ENCODE data around the gene KLF15. TPM values are rescaled to one million over a fixed set of nuclear protein-coding genes. Genes with fewer than 3 reads are reported as not detected.

Gene KLF15
- polyA plus RNA-seq, 2 donors, result 5.0 to 8.2 TPM

GRCh38 chr3:126373682-126374601 is 16.7 kb upstream of the KLF15 start:
- Histone ChIP-seq H3K4me1 (ENCODE audit: control insufficient read depth in 2 of 2, insufficient read depth in 2 of 2, low read length in 1 of 2) (peaks cover 0 to 2% of the 10 kb centered on the region in 2 donors), H3K27ac (ENCODE audit: low read depth in 2 of 2, low read length in 1 of 2) (no peak overlapping the region), H3K9me3 (ENCODE audit: control insufficient read depth in 2 of 2, insufficient read depth in 1 of 2, low read depth in 1 of 2, low read length in 1 of 2) (peaks cover 0 to 2% of the 10 kb centered on the region in 2 donors), H3K36me3 (ENCODE audit: control insufficient read depth in 2 of 2, insufficient read depth in 2 of 2, low read length in 1 of 2) (no peaks in the 10 kb centered on the region), H3K4me3 (ENCODE audit: low read depth in 1 of 2, low read length in 2 of 2) (no peak overlapping the region), H3K27me3 (ENCODE audit: control insufficient read depth in 1 of 2, insufficient read depth in 2 of 2, low read length in 2 of 2) (no peaks in the 10 kb centered on the region)
- 78 to 79% methylated on average over 21 of the region's 21 CpGs for WGBS, 2 donors

GRCh38 chr3:126373146-126373613 is 16.0 kb upstream of the KLF15 start:
- whole genome bisulfite sequencing, 2 donors, result 88 to 96% methylated on average over 4 of the region's 4 CpGs
- no peak overlapping the region for H3K27ac ChIP-seq (ENCODE audit: low read depth in 2 of 2, low read length in 1 of 2)
- peaks cover 0 to 2% of the 10 kb centered on the region in 2 donors for H3K4me1 ChIP-seq (ENCODE audit: control insufficient read depth in 2 of 2, insufficient read depth in 2 of 2, low read length in 1 of 2)
- H3K36me3 ChIP-seq (ENCODE audit: control insufficient read depth in 2 of 2, insufficient read depth in 2 of 2, low read length in 1 of 2), result no peaks in the 10 kb centered on the region
- no peaks in the 10 kb centered on the region for H3K9me3 ChIP-seq (ENCODE audit: control insufficient read depth in 2 of 2, insufficient read depth in 1 of 2, low read depth in 1 of 2, low read length in 1 of 2)
- H3K4me3 ChIP-seq (ENCODE audit: low read depth in 1 of 2, low read length in 2 of 2), result no peak overlapping the region
- no peaks in the 10 kb centered on the region for H3K27me3 ChIP-seq (ENCODE audit: control insufficient read depth in 1 of 2, insufficient read depth in 2 of 2, low read length in 2 of 2)

GRCh38 chr3:126372413-126373145 is 15.4 kb upstream of the KLF15 start:
- Histone ChIP-seq H3K36me3 (ENCODE audit: control insufficient read depth in 2 of 2, insufficient read depth in 2 of 2, low read length in 1 of 2) (no peaks in the 10 kb centered on the region), H3K4me3 (ENCODE audit: low read depth in 1 of 2, low read length in 2 of 2) (no peak overlapping the region), H3K9me3 (ENCODE audit: control insufficient read depth in 2 of 2, insufficient read depth in 1 of 2, low read depth in 1 of 2, low read length in 1 of 2) (no peaks in the 10 kb centered on the region), H3K27me3 (ENCODE audit: control insufficient read depth in 1 of 2, insufficient read depth in 2 of 2, low read length in 2 of 2) (no peaks in the 10 kb centered on the region), H3K27ac (ENCODE audit: low read depth in 2 of 2, low read length in 1 of 2) (no peak overlapping the region), H3K4me1 (ENCODE audit: control insufficient read depth in 2 of 2, insufficient read depth in 2 of 2, low read length in 1 of 2) (peaks cover 0 to 2% of the 10 kb centered on the region in 2 donors)
- WGBS, 2 donors, result 86 to 88% methylated on average over 12 of the region's 12 CpGs

- H3K4me1 ChIP-seq (ENCODE audit: control insufficient read depth in 2 of 2, insufficient read depth in 2 of 2, low read length in 1 of 2), result peaks cover 0 to 2% of the 10 kb centered on the region in 2 donors
- WGBS, 2 donors, result 83 to 85% methylated on average over 22 of the region's 22 CpGs
- no peaks in the 10 kb centered on the region for H3K9me3 ChIP-seq (ENCODE audit: control insufficient read depth in 2 of 2, insufficient read depth in 1 of 2, low read depth in 1 of 2, low read length in 1 of 2)
- no peak overlapping the region for H3K27ac ChIP-seq (ENCODE audit: low read depth in 2 of 2, low read length in 1 of 2)
- no peak overlapping the region for H3K4me3 ChIP-seq (ENCODE audit: low read depth in 1 of 2, low read length in 2 of 2)
- no peaks in the 10 kb centered on the region for H3K27me3 ChIP-seq (ENCODE audit: control insufficient read depth in 1 of 2, insufficient read depth in 2 of 2, low read length in 2 of 2)
- no peaks in the 10 kb centered on the region for H3K36me3 ChIP-seq (ENCODE audit: control insufficient read depth in 2 of 2, insufficient read depth in 2 of 2, low read length in 1 of 2)
These were observed 14.0 kb upstream of the KLF15 start for GRCh38 chr3:126371096-126371705.

GRCh38 chr3:126370606-126371005 is 13.4 kb upstream of the KLF15 start:
- Histone ChIP-seq H3K9me3 (ENCODE audit: control insufficient read depth in 2 of 2, insufficient read depth in 1 of 2, low read depth in 1 of 2, low read length in 1 of 2) (no peaks in the 10 kb centered on the region), H3K4me1 (ENCODE audit: control insufficient read depth in 2 of 2, insufficient read depth in 2 of 2, low read length in 1 of 2) (no peaks in the 10 kb centered on the region), H3K27ac (ENCODE audit: low read depth in 2 of 2, low read length in 1 of 2) (no peak overlapping the region), H3K4me3 (ENCODE audit: low read depth in 1 of 2, low read length in 2 of 2) (no peak overlapping the region), H3K36me3 (ENCODE audit: control insufficient read depth in 2 of 2, insufficient read depth in 2 of 2, low read length in 1 of 2) (no peaks in the 10 kb centered on the region), H3K27me3 (ENCODE audit: control insufficient read depth in 1 of 2, insufficient read depth in 2 of 2, low read length in 2 of 2) (no peaks in the 10 kb centered on the region)
- WGBS, 2 donors, result 89 to 91% methylated on average over 6 to 7 of the region's 7 CpGs

- 66 to 77% methylated on average over 4 of the region's 4 CpGs for WGBS, 2 donors
- H3K27ac ChIP-seq (ENCODE audit: low read depth in 2 of 2, low read length in 1 of 2), result no peak overlapping the region
- no peaks in the 10 kb centered on the region for H3K27me3 ChIP-seq (ENCODE audit: control insufficient read depth in 1 of 2, insufficient read depth in 2 of 2, low read length in 2 of 2)
- H3K36me3 ChIP-seq (ENCODE audit: control insufficient read depth in 2 of 2, insufficient read depth in 2 of 2, low read length in 1 of 2), result no peaks in the 10 kb centered on the region
- no peaks in the 10 kb centered on the region for H3K9me3 ChIP-seq (ENCODE audit: control insufficient read depth in 2 of 2, insufficient read depth in 1 of 2, low read depth in 1 of 2, low read length in 1 of 2)
- no peak overlapping the region for H3K4me3 ChIP-seq (ENCODE audit: low read depth in 1 of 2, low read length in 2 of 2)
- no peaks in the 10 kb centered on the region for H3K4me1 ChIP-seq (ENCODE audit: control insufficient read depth in 2 of 2, insufficient read depth in 2 of 2, low read length in 1 of 2)
These were observed 12.8 kb upstream of the KLF15 start for GRCh38 chr3:126370055-126370454.

GRCh38 chr3:126369490-126369889 is 12.3 kb upstream of the KLF15 start:
- Histone ChIP-seq H3K27ac (ENCODE audit: low read depth in 2 of 2, low read length in 1 of 2) (no peak overlapping the region), H3K9me3 (ENCODE audit: control insufficient read depth in 2 of 2, insufficient read depth in 1 of 2, low read depth in 1 of 2, low read length in 1 of 2) (no peaks in the 10 kb centered on the region)
- 85 to 88% methylated on average over 2 of the region's 2 CpGs for WGBS, 2 donors

GRCh38 chr3:126367316-126367805 is 10.2 kb upstream of the KLF15 start:
- H3K27me3 ChIP-seq (ENCODE audit: control insufficient read depth in 1 of 2, insufficient read depth in 2 of 2, low read length in 2 of 2), result no peaks in the 10 kb centered on the region

More at GRCh38 chr3:126369490-126369889, 12.3 kb upstream of the KLF15 start:
- Histone ChIP-seq H3K4me3 (ENCODE audit: low read depth in 1 of 2, low read length in 2 of 2) (no peak overlapping the region), H3K27me3 (ENCODE audit: control insufficient read depth in 1 of 2, insufficient read depth in 2 of 2, low read length in 2 of 2) (no peaks in the 10 kb centered on the region), H3K4me1 (ENCODE audit: control insufficient read depth in 2 of 2, insufficient read depth in 2 of 2, low read length in 1 of 2) (no peaks in the 10 kb centered on the region), H3K36me3 (ENCODE audit: control insufficient read depth in 2 of 2, insufficient read depth in 2 of 2, low read length in 1 of 2) (no peaks in the 10 kb centered on the region)

More at GRCh38 chr3:126367316-126367805, 10.2 kb upstream of the KLF15 start:
- no peaks in the 10 kb centered on the region for H3K4me1 ChIP-seq (ENCODE audit: control insufficient read depth in 2 of 2, insufficient read depth in 2 of 2, low read length in 1 of 2)
- WGBS, 2 donors, result 78 to 95% methylated on average over 6 of the region's 6 CpGs
- H3K36me3 ChIP-seq (ENCODE audit: control insufficient read depth in 2 of 2, insufficient read depth in 2 of 2, low read length in 1 of 2), result no peaks in the 10 kb centered on the region
- H3K9me3 ChIP-seq (ENCODE audit: control insufficient read depth in 2 of 2, insufficient read depth in 1 of 2, low read depth in 1 of 2, low read length in 1 of 2), result no peaks in the 10 kb centered on the region
- no peak overlapping the region for H3K27ac ChIP-seq (ENCODE audit: low read depth in 2 of 2, low read length in 1 of 2)
- no peak overlapping the region for H3K4me3 ChIP-seq (ENCODE audit: low read depth in 1 of 2, low read length in 2 of 2)
